Measurements from ENCODE around the gene GUCD1.

The GUCD1 gene

DNA sequence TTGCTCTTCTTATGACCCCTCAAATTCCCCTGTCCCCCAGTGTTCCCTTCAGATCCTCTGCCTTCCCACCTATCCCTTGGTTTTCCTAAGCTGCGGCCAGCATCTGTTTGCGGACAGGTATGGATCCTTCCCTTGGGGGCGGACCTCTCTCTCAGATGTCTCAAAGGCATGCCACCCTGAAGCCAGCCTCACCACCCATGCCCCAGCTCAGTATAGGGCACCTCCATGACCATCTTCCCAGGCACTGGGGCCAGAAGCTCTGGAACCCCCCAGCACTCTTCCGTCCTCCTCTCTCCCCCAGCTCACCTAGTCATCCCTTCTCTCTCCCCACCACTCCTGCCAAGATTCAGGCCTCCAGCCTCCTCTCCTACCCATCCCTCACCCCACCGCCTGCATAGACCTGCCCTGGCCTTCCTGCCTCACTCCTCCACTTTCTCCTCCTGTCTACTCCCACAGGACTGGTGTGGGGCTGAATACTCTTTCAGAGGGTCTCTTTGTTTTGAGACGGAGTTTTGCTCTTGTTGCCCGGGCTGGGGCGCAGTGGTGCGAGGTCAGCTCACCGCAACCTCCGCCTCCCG is 35.7 kb upstream of the GUCD1 start:
- no peak for DNase-seq (ENCODE audit: low spot score)

DNA sequence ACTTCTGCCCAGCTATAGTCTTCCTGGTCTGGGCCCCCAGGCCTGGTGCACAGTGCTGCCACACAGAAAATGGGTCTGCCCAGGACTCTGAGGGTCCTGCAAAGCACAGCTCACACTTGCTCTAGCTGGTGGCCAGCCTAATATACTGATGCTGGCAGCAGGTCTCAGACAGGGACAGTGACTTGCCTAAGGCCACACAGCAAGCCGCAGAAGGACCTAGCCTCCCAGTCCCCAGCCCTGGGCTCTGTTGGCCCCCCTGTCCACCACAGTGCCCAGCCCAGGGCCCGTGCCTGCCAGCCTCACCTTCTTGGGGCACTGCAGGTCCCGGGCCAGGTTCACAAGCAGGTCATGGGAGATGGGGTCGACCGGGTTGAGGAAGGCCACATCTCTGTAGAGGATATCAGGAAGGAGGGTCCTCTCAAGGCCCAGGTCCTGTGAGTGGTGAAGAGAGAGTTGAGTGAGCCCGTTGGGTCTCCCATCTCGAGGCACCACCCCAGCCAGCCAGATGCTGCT is 34.6 kb upstream of the GUCD1 start:
- no peak for DNase-seq (ENCODE audit: low spot score)

DNA sequence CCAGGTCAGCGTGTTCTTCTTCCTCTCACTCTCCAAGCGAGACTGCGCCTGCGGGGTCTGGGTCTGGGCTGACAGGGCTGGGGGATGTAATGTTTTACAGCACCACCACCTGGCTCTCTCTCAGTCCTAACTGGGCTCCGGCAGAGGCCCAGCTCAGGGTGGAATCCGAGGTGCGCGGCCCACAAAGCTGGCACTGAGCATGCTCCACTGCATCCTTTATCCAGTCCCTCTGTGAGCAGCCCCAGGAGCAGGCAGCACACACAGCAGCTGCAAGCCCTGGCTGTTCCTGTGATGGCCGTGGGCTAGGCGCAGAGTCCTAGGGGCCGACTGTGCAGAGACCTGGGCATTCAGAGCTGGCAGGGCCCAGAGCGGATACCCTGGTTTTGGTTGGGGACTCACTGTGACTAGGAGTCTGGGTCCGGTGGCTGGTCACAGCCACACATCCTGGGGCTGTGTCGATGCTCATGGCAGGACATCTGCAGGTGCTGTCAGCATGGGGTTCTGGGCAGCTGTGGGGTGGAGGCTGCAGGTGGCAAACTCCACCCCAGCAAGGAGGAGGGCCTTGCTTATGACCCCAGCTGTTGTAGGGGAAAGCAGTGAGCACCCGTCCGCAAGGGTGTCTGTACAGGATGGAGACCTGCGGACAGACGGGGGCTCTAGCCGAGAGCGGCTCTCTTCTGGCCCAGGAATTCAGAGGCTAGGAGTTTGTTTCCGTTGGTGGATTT is 34.0 kb upstream of the GUCD1 start:
- no peak for DNase-seq (ENCODE audit: low spot score)

DNA sequence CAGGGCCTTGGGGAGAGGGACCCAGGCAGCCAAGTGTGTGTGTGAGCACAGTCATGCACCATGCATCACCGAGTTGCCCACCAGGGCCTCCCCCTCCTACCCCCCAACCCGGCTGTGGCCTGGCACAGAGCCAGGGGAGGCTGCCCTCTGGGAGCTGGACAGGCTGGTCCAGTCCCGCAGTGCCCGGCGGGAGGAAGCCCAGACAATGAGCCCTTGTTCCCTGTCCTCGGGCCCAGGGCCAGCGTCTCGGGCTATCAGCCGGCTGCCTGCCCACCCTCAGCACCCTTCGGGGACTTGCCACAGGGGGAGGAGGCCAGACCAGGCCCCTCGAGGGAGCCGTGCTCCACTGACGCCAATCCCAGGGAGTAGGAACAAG is 33.4 kb upstream of the GUCD1 start:
- no peak for DNase-seq (ENCODE audit: low spot score)

DNA sequence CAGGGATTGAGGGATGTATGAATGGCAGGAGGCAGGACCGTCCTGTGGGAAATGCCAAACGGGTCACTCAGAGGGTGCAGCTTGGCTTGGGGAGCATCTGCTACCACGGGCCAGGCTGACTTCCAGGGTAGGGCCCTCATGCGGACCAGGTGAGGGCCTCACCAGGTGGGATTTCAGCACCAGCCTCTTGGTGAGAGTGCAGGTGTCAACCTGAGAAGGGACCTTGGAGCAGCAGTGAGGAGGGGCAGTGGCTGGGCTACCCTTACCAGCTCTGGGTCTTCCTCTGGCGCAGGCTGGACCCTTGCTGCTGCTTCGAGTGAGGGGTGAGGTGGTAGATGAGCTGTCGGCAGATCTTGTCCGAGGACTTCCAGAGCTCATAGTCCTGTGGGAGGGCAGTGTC is 33.0 kb upstream of the GUCD1 start:
- no peak for DNase-seq (ENCODE audit: low spot score)

DNA sequence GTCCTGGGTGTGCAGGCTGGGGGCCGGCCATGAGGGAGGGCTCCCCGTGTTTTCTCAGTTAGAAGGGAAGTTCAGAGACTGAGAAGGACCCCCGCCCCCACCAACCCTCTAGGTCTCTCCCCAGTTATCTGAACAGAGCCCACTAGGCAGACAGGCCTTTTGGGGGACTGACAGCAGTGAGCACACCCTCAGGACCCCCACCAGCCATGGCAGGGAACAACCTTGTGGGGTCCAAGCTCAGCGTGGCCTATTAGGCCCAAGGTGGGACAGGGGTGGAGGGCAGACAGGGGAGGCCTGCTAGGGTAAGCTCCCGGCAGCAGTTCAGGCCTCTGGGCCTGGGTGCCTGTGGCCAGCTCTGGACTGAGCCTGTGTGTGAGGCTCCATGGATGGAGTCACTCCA is 32.3 kb upstream of the GUCD1 start:
- DNase-seq (ENCODE audit: low spot score), result no peak

DNA sequence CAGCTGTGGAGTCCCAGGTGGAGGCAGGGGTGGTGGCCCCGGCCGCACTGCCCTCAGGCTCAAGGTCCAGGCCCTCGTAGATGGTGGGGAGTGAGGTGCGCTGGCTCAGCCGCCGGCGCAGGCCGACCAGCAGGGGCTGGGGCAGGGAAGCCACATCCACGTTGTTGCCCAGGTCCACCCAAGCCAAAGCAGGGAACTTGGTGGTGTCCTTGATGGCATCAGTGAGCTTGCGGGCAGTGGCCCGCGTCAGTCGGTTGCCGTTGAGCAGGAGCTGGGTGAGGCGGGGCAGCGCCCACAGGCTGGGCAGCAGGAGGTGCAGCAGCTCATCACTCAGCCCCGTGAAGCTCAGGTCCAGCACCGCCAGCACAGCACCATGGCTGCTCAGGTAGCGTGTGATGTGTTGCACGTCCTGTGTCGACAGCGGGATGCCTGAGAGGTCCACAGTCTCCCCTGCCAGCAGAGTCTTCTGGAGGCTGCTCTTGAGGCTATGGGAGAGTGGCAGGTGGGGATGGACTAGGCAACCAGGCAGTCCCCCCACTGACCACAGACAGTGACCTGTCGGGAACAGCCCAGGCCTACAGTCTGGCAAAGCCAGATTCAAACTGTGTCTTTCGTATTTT is 31.1 kb upstream of the GUCD1 start:
- DNase-seq (ENCODE audit: low spot score), result no peak

DNA sequence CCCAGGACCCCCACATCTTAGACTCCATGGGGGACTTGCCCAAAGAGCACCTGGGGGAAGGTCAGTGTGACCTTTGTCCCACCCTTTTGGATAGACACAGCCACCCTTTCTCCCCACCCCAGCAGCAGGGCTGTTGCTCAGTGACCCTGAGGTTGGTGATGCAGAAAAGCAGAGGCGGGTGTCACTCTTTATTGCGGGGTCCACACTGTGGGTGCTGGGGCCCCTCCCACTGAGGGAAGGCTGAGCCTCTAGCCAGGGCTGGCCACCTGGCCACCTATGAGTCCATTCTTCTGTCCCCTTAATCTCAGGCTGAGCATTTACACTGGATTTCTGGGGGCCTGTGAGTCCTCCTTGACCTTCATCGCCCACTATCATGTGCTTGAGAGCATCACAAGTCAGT is 30.5 kb upstream of the GUCD1 start:
- no peak for DNase-seq (ENCODE audit: low spot score)

DNA sequence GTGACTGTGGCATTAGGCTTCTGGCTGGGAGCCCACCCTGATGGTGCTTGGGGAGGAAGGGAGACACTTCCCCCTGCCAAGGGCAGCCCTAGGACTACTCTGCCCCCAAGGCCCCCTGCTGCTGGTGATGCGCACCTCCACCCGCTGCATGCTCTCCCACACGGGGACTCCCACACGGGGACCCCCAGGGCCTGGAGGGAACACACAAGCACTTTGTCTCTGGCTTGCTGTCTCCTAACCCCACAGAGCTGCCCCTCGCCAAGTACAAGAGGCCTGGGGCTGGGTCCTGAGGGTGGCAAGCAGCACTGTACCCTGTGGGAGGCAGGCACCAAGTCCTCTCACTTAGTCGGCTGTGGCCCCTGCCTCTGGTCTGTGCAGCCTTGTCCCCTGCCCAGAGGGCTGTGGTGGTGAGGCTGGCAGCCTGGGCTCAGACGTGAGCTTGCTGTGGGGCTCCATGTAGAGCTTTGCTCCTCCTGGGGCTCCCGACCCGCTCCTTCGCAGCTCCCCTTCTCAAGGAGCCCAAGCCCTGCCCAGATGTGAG is 30.0 kb upstream of the GUCD1 start:
- DNase-seq (ENCODE audit: low spot score), result no peak

DNA sequence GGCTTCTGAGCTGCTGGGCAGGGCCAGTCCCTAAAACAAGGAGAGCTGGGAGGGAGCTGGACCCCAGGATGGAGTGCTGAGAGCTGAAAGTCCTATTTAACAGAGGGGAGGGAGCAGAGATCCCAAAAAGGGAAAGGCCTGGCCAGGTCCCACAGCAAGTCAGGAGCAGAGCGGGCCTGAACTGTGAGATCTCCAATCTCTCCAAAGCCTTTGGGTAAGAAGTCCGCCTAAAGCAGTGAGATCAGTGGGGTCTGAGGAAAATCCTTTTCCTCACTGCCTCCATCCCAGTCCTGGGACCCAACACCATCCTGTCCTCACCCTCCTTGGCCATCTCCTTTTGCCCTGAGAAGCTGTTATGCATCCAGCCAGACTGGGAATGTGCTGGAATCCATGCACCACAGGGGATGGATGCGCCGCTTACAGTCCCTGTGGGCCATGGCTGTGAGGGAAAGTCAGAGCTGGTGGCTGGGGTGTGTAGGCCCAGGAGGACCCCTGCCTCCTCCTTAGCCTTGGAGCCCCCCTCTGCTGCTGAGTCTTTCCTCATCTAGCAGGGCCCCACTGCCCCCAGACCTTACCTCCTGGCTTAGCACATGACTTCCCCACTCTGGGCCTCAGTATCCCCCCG is 29.3 kb upstream of the GUCD1 start:
- no peak for DNase-seq (ENCODE audit: low spot score)

DNA sequence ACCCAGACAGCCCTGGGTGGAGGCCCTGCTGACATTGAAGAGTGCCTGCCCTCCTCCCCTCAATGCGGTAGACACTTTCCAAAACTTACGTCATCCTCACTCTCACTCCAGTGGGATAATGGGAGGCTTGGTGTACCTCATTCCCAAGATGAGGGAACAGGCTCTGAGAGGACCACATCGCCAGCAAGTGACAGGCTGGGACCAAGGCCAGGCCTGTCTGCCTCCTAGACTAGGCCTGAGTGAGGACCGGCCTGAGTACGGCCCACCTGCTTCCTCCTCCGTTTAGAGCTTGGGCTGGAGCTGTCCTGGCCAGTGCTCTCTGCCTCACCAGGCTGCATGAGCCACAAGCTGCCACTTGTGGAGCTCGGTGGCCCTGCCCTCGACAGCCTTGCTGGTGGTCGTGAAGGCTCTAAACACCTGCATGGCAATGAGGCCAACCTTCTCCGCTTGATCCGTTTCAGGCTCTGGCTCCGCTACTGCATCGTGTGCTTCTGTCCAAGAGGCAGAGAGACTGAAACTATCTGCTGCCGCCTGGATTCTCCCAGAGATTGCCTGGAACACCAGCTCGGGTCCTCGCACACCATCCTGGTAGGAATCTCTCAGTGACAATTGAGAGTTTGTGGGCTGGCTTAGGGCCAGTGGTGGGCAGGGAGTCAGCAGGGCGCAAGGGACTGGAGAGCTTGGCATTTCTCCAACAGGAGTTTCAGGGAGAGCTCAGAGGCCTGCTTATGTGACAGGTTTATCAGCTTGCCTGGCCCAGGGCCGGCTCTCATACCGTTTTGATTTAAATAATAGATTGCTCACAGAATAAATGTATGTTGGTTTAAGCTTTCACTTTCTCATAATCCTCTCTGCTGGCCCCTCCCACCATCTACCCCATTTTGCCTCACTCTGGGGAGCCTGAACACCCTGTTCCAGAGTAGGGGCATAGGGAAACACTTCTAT is 28.6 kb upstream of the GUCD1 start:
- DNase-seq (ENCODE audit: low spot score), result no peak

DNA sequence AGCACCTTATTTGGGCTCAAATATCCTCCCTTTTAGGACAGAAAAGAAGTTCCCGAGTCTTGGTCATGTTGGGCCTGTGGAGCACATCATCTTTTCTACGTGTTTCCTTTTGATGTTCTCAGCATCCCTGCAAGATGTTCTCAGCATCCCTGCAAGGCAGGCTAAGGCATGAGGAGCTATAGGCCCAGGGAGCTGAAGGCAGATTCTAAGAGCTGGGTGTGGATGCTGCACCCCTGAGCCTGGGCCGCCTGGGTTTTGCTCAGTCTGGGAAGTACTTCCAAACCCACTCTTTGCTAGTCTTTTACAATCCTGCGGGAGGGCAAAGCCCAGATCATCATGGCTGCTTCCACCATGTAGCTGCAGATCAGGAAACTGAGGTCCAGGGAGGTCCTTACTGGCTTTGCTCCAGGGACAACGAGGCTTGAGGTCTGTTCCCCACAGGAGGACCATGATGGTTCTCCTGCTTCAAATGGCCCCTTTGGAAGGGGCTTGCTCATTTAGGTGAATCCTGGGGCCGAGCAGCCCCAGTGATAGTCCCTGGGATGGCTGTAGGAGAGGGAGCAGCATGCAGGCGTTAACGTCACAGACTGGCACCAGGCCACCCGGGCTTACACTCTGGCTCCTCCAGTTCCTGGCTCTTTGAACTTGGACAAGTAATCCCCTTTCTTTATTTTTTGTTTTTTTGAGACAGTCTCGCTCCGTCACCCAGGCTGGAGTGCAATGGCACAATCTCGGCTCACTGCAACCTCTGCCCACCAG is 27.3 kb upstream of the GUCD1 start:
- DNase-seq (ENCODE audit: low spot score), result no peak

DNA sequence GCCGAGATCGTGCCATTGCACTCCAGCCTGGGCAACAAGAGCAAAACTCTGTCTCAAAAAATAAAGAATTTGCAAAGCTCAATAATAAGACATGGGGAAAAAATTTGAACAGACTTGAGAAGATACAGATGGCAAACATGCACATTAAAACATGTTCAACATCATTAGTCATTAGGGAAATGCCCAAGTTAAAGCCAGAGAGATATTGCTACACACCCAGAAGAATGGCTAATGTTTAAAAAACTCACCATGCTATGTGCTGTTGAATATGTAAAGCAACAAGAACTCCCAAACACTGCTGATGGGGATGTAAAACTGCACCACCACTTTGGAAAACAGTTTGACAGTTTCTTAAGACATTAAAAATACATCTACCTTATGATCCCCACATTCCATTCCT is 25.3 kb upstream of the GUCD1 start:
- no peak for DNase-seq (ENCODE audit: low spot score)

DNA sequence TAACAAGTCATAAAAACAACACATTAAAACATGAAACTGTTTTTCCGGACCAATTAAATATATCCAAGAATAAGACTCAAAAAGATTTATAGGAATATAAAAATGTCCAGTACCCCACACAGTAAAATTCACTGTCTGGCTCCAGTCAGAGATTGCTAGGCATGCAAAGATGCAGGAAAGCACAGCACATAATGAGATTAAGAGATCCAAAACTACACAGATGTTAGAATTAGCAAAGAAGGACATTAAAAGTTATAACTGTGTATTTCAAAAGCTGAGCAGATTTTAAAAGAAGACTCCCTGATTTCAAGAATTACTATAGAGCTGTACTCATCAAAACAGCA is 24.3 kb upstream of the GUCD1 start:
- DNase-seq (ENCODE audit: low spot score), result no peak

DNA sequence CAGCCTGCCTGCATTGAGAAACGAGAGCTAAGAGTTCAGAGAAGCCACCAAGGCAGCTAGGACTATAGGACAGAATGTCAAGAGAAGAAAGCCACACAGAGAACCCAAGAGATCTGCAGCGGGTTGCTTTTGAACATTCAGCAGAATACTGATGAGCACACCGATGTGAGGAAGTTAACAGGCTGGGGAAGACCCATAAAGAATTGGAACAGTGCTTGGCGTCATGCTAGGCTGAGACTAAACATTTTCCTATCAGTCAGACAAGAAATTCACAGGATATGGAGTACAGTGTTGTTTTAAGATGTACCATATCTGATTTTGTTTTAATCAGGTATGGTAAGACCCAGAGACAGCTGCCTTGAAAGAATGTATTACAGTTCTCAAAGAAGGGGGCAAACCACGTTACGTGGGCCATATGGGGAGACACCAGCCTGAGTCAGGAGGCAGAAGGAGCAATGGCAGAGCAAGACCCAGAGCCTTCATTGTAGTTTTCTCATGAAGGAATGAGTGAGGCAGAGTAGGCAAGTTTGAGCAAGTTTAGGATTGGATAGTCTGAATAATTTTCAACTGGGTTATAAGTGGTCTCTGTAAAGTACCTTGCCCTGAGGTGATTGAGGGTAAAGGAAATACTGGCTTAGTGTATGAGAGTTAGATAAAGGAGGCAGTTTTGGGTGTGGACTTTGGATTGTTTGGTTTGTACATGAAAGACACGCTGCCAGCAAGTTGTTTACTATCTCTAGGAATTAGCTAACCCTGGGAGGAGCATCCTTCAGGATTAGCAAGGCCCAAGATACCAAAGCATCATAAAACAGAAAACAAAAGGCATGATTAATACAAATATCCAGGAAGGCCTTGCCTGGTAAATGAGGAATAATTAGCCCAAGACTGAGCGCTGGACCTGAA is 23.7 kb upstream of the GUCD1 start:
- DNase-seq (ENCODE audit: low spot score), result no peak

DNA sequence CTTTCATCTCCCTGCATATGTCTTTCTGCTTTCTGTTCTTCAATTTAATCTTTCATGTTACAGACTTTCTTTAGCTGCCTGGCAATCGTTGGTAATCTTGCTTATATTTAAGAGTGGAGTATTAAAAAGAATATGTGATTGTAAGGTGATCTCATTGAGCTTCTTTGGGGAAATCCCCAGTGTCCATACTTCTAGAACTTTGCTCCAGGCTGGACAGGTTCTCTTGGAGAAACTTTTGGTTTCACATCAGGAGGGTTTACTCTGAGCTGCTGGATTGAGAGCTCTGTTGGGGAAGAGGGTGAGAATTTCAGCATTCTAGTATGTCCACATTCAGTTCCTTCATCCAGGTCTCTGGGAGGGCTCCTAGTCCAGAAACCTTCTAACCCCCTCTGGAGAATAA is 21.8 kb upstream of the GUCD1 start:
- DNase-seq (ENCODE audit: low spot score), result no peak

DNA sequence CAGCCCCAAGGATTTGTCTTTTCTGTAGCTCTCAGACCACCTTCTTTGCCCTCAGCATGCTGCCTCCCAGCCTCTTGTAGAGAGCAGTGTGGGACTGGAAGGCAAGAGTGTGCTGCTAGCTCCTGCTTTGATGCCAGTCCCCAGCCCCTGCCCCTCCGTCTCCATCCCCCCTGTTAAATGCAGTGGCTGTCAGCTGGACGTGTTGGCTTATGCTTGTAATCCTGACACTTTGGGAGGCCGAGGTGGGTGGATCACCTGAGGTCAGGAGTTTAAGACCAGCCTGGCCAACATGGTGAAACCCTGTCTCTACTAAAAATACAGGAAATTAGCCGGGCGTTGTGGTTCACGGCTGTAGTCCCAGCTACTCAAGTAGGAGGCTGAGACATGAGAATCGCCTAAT is 16.3 kb upstream of the GUCD1 start:
- no peak for DNase-seq (ENCODE audit: low spot score)

DNA sequence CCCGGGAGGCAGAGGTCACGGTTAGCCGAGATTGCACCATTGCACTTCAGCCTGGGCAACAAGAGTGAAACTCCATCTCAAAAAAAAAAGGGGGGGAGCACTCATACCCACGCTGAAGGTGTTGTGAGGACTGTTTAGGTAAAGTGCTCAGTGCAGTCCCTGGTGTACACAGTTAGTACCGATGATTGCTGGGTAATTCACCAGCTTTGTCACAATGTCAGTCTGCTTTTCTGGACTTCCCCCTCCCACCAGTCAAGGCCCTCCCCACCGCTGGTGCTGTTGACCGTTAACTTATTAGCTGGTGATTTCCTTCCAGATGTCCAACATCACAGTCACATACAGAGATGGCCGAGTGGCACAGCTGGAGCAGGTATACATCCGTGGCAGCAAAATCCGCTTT is 12.7 kb upstream of the GUCD1 start:
- no peak for DNase-seq (ENCODE audit: low spot score)

DNA sequence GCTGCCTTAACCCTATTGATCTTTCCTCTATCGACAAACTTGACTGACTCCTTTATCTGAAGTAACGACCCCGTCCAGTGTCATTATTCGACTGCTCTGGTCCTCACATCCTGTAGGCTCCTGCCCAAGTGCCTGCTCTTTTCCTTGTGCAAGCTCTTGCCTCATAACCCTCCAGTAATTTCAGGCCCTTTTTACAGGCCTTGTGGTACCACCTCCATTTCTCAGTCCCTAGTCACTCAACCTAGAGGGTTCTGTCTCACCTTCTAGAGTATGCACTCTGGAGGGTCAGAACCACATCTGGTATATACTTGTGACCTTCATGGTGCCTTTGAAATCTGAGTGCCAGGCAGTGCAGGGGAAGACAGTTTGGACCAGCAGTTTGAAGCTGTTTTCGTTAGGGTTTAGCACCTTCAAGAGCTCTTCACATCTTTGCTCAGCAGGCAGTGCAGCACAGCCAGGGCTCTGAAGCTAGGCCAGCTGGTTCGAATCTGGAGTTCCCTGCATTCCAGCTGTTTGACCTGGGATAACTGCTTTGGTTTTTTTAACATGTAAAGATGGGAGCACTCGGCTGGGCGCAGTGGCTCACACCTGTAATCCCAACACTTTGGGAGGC is 12.1 kb upstream of the GUCD1 start:
- no peak for DNase-seq (ENCODE audit: low spot score)

DNA sequence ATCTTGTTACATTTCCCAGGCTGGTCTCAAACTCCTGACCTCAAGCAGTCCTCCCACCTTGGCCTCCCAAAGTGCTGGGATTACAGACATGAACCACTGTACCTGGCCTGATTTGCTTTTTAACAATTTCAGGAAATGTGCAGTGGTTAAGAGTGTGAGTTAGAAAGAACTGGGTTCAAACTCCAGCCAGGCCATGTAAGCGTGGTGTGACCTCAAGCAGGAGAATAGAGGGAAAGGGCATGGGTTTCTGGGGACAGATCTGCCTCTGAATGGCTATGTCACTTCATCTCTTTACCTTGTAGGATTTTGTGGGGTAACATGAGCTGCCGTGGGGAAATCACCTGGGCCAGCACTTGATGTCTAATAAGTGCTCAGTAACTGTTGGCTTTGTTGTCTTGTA is 10.1 kb upstream of the GUCD1 start:
- no peak for DNase-seq (ENCODE audit: low spot score)
